Hematopoietic multipotent progenitor cell treated with erythropoietin and hydrocortisone succinate and interleukin-3 and kit ligand, for 6 days (in vitro differentiated cells): ENCODE data around the gene HAP1.
A peak's percentile ranks its signal among the peaks of the same experiment; 100 is the strongest.
"Not testable (repeated sequence)": the region's sequence is repeated elsewhere in the genome, so short reads cannot be mapped to it uniquely, and the experiment has no call there.

Experiments used
- DNase-seq: peaks from one replicate; pipeline ENCODE4 v3.0.0-alpha.2; 2015

The HAP1 gene

GRCh38 chr17:41723801-41724475 lies 10.5 kb downstream of the HAP1 start:
- DNase-seq: no peak

- DNase-seq: no peak
Measured at GRCh38 chr17:41722231-41722630, 12.2 kb downstream of the HAP1 start.

DNA sequence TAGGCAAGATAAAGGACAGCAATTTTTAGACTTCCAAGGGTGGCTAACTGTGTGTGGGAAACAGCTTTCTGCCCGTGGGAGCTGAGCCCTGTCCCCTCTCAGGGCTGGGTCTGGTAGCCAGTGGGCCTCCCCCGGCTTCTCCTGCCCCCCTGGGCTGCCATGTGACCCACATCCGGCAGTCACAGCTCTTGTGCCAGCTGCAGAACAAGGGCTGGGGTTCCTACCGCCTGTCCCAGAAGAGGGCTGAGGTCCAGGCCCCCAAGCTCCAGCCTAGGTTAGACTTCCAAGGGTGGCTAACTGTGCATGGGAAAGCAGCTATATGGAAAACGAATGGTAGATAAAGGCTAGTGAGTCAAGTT lies 16.2 kb downstream of the HAP1 start:
- DNase-seq: no peak

- no peak for DNase-seq
Measured at GRCh38 chr17:41717408-41718286, 16.8 kb downstream of the HAP1 start.

DNA sequence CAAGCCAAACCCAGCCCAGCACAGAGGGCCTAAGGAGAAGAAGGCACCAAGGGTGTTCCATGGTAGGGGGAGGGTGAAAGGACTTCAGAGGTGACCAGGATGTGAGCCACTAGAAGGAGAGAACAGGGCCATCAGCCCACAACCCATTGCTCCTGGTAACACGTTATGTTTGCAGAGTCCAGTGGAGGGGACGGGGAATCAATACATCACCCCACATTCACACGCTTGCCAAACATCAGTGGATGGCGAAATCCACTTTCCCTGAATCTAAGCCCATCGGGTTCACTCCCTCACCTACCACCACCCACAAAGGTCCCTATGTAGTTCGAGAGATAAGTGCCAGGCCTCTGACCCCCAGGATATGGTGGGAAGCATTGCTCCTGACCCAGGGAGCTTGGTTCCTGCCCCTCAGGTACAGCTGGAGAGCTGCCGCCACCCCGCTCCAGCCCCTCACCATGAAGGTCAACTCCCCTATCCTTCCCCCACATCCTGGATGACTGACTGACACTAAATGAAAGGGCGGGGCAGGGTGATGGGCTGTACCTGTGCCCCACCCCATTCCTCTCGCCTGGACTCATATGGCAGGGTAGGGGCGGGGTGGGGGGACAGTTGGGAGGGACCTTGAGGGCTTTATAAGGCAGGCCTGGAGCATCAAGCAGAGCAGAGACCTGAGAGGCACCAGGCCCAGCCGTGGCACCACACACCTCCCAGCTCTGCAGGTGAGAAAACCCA lies 22.6 kb downstream of the HAP1 start, which contains the start of gene GAST:
GAST (plus strand) TSS at position 663 of the 732 bp plus-strand sequence. CDS start 3,106 bp downstream, outside the sequence.
- DNase-seq: no peak

DNA sequence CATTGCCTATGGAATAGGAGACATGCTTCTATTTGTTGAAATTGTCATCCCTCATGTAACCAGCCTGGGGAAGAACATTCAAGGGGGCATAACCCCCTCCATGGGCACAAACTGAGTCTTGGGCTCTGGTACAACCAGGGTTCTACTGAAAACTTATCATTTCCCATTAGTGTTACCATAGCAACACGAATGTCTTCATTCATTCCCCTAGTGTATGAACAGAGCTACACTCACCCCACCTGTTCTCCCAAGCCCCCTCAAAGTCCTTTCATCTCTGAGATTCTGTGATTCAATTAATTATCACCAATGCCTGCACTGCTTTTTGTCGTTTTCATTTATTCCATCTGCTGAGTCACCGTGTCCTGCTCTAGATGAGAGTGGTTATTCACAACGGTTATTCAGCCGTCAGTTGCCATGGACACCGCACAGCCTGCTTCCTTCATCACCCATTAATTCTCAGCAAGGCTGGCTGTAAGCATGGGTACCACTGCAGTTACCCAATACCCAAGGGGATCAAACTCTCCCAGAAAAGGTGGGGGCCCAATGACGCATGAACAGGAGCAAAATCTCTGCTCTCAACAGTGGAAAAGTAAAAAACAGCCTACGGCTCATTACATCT lies 23.9 kb downstream of the HAP1 start:
- DNase-seq: no peak

- DNase-seq: no peak
Measured at GRCh38 chr17:41707803-41708669, 26.4 kb downstream of the HAP1 start.

DNA sequence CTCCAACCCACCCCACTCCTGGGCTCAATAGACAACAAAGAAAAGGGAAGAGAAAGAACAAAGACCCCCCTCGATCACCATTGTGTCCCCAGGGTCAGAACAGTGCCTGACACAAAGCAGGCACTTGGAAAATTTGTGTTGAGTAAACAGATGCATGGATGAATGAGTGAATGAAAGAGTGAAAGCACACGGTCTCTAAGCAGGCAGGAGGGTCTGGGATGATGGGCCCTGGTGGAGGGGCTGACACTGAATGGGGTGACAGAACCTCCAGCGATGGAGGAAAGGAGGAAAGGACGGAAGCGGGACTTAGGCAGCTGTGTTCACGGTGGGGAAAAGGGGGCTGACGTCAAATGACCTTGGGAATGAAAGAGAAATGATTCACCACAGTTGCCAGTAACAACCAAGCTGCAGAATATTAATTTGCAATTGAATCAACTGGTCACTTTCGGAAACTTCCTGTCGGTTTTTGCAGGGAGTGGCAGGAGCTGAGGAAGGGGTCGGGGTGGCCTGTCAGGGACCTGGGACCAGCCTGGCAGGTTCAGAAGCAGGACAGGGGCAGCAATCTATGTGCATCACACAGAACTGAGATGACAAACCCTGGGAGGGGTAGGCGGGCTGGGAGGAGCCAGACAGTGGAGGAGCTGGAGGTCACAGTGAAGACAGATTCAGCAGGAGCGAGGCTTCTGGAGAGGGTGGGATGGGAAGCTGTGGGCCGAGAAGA lies 29.0 kb downstream of the HAP1 start:
- DNase-seq: no peak

DNA sequence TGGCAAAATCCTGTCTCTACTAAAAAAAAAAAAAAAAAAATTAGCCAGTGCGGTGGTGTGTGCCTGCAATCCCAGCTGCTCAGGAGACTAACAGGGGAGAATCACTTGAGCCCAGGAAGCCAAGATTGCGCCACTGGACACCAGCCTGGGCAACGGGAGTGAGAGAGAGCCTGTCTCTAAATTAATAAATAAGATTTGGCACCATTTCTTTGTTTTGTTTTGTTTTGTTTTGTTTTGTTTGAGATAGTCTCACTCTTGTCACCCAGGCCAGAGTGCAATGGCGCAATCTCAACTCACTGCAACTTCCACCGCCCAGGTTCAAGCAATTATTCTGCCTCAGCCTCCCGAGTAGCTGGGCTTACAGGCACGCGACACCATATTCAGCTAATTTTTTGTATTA lies 31.7 kb downstream of the HAP1 start:
- DNase-seq: no peak

DNA sequence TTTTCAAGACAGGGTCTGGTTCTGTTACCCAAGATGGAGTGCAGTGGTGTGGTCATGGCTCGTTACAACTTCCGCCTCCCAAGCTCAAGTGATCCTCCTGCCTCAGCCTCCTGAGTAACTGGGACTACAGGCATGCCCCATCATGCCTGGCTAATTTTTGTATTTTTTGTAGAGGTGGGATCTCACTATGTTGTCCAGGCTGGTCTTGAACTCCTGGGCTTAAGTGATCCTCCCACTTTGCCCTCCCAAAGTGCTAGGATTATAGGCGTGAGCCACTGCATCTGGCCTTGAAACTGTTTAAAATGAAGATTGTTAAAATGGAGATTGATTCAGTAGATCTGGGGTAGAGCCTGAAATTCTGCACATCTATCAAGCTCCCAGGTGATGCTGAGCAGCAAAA lies 33.6 kb downstream of the HAP1 start:
- not testable (repeated sequence) for DNase-seq

DNA sequence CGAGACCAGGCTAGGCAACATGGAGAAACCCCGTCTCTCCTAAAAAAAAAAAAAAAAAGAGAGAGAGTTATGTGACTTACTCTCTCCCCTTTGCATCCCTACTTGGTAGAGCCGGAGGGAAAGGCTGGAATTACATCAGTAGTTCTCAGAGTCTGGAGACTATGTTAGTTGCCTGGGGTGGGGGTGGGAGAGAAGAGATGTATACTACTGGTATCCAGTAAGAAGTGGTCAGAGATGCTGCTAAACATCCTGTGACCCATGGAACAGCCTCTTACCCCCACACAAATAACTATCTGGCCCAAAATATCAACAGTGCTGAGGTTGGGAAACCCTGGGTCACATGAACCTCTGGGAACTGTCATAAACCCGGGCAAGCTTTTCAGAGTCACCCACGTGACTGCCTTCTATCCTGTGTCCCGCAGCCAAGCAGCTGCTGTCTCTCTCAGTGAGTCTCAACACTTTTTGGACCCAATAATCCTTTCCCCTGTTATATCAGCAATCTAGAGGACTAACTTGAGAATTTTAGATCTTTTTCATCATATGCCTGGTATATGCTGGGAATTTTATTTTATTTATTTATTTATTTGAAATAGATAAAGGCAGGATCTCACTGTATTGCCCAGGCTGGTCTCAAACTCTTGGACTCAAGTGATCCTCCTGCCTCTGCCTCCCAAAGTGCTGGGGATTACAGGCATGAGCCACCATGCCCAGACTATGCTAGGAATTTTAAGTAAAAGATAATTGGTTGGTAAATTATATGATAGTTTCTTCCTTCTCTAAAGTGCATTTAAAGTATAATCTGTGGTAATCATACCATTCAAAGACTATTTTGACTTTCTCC lies 37.1 kb downstream of the HAP1 start:
- DNase-seq: peak; percentile 69

GRCh38 chr17:41695954-41696757 lies 38.3 kb downstream of the HAP1 start:
- DNase-seq: peak; percentile 96

DNA sequence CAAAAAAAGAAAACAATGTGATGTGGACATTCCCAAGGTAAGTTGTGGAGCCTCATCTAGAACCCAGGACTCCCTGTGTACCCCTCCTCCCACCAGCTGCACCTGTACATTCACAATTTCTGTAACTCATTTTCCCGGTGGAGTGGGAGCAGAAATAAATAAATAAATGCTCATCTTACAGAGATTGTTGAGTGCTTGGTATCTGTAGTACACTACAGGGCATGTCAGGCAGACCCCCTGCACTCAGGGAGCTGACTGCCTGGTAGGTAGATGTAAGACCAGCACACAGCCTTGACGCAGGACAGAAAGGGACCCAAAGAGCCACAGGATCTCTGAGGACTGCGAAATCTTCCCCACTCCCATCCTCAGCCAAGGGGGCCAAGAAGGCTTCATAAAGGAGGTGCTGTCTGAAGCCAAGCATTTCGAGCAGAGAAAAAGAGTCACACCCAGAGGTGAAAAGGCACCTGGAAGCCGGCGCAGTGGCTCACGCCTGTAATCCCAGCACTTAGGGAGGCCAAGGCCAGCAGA lies 39.2 kb downstream of the HAP1 start:
- DNase-seq: no peak

DNA sequence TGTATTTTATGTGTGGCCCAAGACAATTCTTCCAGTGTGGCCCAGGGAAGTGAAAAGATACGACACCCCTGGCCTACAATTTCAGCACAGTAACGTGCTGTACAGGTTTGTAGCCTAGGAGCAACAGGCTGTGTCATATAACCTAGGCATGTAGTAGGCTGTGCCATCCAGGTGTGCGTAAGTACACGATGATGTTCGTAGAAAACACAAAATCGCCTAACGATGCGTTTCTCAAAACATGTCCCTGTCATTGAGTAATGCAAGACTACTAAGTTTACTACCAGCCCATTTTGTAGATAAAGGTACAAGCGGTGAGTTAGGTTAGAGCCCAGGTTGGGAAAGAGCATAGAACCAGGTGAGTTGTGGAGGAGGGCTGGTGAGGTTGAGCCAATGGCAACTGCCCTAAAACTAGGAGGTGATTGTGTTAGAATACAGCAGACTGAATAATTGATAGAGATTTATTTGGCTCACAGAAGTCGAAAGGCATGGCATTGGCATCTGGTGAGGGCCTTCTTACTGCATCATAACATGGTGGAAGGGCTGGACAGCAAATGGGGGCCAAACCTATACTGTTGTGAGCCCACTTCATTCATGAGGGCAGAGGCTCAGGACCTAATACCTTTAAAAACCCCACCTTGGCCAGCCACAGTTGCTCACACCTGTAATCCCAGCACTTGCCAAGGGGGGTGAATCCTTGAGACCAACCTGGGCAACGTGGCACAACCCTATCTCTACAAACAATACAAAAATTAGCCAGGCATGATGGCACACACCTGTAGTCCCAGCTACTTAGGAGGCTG lies 41.5 kb downstream of the HAP1 start:
- DNase-seq: no peak

DNA sequence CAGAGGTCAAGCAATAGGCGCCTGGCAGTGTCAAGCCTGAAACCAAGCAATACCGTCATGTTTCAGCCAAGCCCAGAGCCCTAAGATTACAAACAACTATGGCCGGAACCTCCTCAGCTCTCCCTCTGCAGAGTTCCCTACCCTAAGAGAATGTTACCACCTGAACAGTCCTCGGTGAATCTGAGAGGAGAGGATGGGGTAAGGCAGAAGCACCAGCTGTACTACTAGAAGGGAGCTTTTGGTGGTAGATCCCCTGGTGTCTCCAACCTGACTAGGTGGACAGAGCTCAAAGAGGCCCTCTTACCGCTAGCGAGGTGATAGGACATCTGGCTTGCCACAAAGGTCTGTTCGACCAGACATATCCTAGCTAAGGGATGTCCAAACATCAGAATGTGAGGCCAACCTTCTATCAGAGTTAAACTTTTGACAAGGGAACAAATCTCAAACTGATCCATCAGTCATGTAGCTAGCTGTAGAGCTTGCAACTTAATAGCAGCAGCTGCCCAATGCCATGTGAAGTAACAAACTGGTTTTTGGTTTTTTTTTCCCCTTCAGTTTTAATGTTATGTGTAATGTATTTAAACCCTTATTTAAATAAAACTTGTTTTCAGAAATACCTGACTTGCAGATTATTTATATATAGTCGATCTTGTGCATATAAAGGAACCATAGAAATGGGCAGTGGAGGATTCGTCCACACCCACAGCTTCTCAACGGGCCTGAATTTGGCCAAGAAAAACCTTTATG lies 43.2 kb downstream of the HAP1 start:
- DNase-seq: no peak

GRCh38 chr17:41690497-41690896 lies 43.9 kb downstream of the HAP1 start:
- no peak for DNase-seq

- DNase-seq: peak; percentile 88
Measured at GRCh38 chr17:41689497-41690299, 44.7 kb downstream of the HAP1 start.
